Measurements from ENCODE around the gene FSIP1. TPM values are rescaled to one million over a fixed set of nuclear protein-coding genes. Genes with fewer than 3 reads are reported as not detected.

Gene FSIP1
- total and polyA plus RNA-seq, 2 donors from 2014 or later: 0.75 to 2.4 TPM

GRCh38 chr15:39680868-39681267 is 101.8 kb downstream of the FSIP1 start:
- H3K27ac ChIP-seq (ENCODE audit: low read depth in 2 of 2, low read length in 2 of 2): no peak overlapping the region
- no peaks in the 10 kb centered on the region for H3K36me3 ChIP-seq (ENCODE audit: control insufficient read depth in 2 of 3, insufficient read depth in 3 of 3, low read length in 3 of 3)
- DNase-seq (no peak), FAIRE-seq (no peak)
- no peak overlapping the region for H3K9ac ChIP-seq (ENCODE audit: low read length in 3 of 3)
- no peak overlapping the region for H3K4me3 ChIP-seq (ENCODE audit: low read length in 3 of 3)
- intact Hi-C loops (cut with DNase I): no loop called here
- no peak for TF ChIP-seq CTCF (IDR thresholded peaks at IDR 0.05; ENCODE audit: borderline replicate concordance, extremely low read depth, insufficient read depth)
- no peaks in the 10 kb centered on the region for H3K4me1 ChIP-seq (ENCODE audit: control insufficient read depth in 2 of 3, insufficient read depth in 2 of 3, low read depth in 1 of 3, low read length in 3 of 3)
- H3K9me3 ChIP-seq (ENCODE audit: control insufficient read depth in 2 of 3, insufficient read depth in 1 of 3, low read length in 3 of 3): no peaks in the 10 kb centered on the region
- no peaks in the 10 kb centered on the region for H3K27me3 ChIP-seq (ENCODE audit: control insufficient read depth, insufficient read depth, low read length)

GRCh38 chr15:39672666-39673065 is 110.0 kb downstream of the FSIP1 start:
- no peak for TF ChIP-seq CTCF (IDR thresholded peaks at IDR 0.05; ENCODE audit: borderline replicate concordance, extremely low read depth, insufficient read depth)
- H3K36me3 ChIP-seq (ENCODE audit: control insufficient read depth in 2 of 3, insufficient read depth in 3 of 3, low read length in 3 of 3): no peaks in the 10 kb centered on the region
- no peak overlapping the region for H3K9ac ChIP-seq (ENCODE audit: low read length in 3 of 3)
- DNase-seq (no peak), FAIRE-seq (no peak)
- no peaks in the 10 kb centered on the region for H3K27me3 ChIP-seq (ENCODE audit: control insufficient read depth, insufficient read depth, low read length)
- H3K4me3 ChIP-seq (ENCODE audit: low read length in 3 of 3): no peak overlapping the region
- no peaks in the 10 kb centered on the region for H3K9me3 ChIP-seq (ENCODE audit: control insufficient read depth in 2 of 3, insufficient read depth in 1 of 3, low read length in 3 of 3)
- no peak overlapping the region for H3K27ac ChIP-seq (ENCODE audit: low read depth in 2 of 2, low read length in 2 of 2)
- intact Hi-C loops (cut with DNase I): no loop called here
- peaks cover under 1 to 32% (median 9%) of the 10 kb centered on the region in 3 donors for H3K4me1 ChIP-seq (ENCODE audit: control insufficient read depth in 2 of 3, insufficient read depth in 2 of 3, low read depth in 1 of 3, low read length in 3 of 3)

GRCh38 chr15:39672184-39672583 is 110.5 kb downstream of the FSIP1 start:
- DNase-seq: no peak
- no peak overlapping the region for H3K4me3 ChIP-seq (ENCODE audit: low read length in 3 of 3)
- H3K4me1 ChIP-seq (ENCODE audit: control insufficient read depth in 2 of 3, insufficient read depth in 2 of 3, low read depth in 1 of 3, low read length in 3 of 3): peaks cover 5 to 37% (median 12%) of the 10 kb centered on the region in 3 donors
- H3K9ac ChIP-seq (ENCODE audit: low read length in 3 of 3): no peak overlapping the region
- TF ChIP-seq CTCF (IDR thresholded peaks at IDR 0.05; ENCODE audit: borderline replicate concordance, extremely low read depth, insufficient read depth): no peak
- no peaks in the 10 kb centered on the region for H3K36me3 ChIP-seq (ENCODE audit: control insufficient read depth in 2 of 3, insufficient read depth in 3 of 3, low read length in 3 of 3)
- peak overlapping the region in 1 of 2 donors; percentile 26 for H3K27ac ChIP-seq (ENCODE audit: low read depth in 2 of 2, low read length in 2 of 2)
- H3K9me3 ChIP-seq (ENCODE audit: control insufficient read depth in 2 of 3, insufficient read depth in 1 of 3, low read length in 3 of 3): no peaks in the 10 kb centered on the region
- H3K27me3 ChIP-seq (ENCODE audit: control insufficient read depth, insufficient read depth, low read length): no peaks in the 10 kb centered on the region
- no peak for FAIRE-seq
- intact Hi-C loops (cut with DNase I): no loop called here

GRCh38 chr15:39670687-39671086 is 112.0 kb downstream of the FSIP1 start:
- TF ChIP-seq CTCF (IDR thresholded peaks at IDR 0.05; ENCODE audit: borderline replicate concordance, extremely low read depth, insufficient read depth): no peak
- Histone ChIP-seq H3K4me1 (ENCODE audit: control insufficient read depth in 2 of 3, insufficient read depth in 2 of 3, low read depth in 1 of 3, low read length in 3 of 3) (peaks cover 6 to 51% (median 19%) of the 10 kb centered on the region in 3 donors), H3K27ac (ENCODE audit: low read depth in 2 of 2, low read length in 2 of 2) (peak overlapping the region; percentile 36 to 67), H3K27me3 (ENCODE audit: control insufficient read depth, insufficient read depth, low read length) (no peaks in the 10 kb centered on the region), H3K4me3 (ENCODE audit: low read length in 3 of 3) (peak overlapping the region in 1 of 3 donors; percentile 17), H3K9me3 (ENCODE audit: control insufficient read depth in 2 of 3, insufficient read depth in 1 of 3, low read length in 3 of 3) (no peaks in the 10 kb centered on the region), H3K9ac (ENCODE audit: low read length in 3 of 3) (no peak overlapping the region), H3K36me3 (ENCODE audit: control insufficient read depth in 2 of 3, insufficient read depth in 3 of 3, low read length in 3 of 3) (no peaks in the 10 kb centered on the region)
- intact Hi-C loops (cut with DNase I): no loop called here
- no peak for DNase-seq
- FAIRE-seq: no peak
